ENCODE results near the gene PIK3CD. TPM values are rescaled to one million over a fixed set of nuclear protein-coding genes. Genes with fewer than 3 reads are reported as not detected.
"Not testable (repeated sequence)": the region's sequence is repeated elsewhere in the genome, so short reads cannot be mapped to it uniquely, and the experiment has no call there.

PIK3CD gene
- total RNA-seq, 1 donor from 2014 or later, result 5.0 TPM

DNA sequence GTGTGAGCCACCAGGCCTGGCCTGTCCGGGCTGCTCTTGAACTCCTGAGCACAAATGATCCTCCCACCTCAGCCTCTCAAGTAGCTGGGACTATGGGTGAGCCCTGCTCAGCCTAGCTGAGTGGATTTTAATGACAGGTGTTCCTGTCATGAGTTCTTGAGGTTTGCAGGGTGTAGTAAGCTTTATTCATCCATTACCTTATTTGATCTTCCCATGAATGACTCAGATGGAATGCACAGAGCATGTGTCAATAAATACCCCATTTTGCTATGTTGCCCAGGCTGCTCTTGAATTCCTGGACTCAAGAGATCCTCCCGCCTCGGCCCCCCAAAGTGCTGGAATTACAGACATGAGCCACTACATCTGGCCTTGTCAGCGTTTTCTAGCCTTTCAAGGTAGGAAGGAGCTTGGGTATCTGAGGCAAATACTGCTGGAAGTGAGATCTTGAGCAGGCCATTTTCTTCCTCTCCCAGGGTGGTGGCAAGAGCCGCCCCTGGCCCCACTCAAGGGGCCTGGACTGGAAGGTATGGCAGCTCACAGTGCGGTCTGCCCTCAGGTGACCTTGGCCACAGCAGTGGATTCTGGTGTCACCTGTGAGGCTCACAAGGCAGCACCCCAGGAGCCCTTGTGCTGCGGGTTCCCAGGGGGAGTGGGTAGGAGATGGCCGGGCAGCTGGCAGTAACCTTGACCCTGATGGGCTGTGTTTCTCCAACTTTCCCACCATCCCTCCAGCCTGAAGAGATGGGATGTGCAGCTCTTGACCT is 20.0 kb downstream of the PIK3CD start:
- H3K4me3 ChIP-seq (ENCODE audit: low read depth, low read length), result no peak overlapping the region
- H3K27me3 ChIP-seq (ENCODE audit: control insufficient read depth, insufficient read depth, low read length), result no peaks in the 10 kb centered on the region
- TF ChIP-seq, protein P1, sequence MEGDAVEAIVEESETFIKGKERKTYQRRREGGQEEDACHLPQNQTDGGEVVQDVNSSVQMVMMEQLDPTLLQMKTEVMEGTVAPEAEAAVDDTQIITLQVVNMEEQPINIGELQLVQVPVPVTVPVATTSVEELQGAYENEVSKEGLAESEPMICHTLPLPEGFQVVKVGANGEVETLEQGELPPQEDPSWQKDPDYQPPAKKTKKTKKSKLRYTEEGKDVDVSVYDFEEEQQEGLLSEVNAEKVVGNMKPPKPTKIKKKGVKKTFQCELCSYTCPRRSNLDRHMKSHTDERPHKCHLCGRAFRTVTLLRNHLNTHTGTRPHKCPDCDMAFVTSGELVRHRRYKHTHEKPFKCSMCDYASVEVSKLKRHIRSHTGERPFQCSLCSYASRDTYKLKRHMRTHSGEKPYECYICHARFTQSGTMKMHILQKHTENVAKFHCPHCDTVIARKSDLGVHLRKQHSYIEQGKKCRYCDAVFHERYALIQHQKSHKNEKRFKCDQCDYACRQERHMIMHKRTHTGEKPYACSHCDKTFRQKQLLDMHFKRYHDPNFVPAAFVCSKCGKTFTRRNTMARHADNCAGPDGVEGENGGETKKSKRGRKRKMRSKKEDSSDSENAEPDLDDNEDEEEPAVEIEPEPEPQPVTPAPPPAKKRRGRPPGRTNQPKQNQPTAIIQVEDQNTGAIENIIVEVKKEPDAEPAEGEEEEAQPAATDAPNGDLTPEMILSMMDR (IDR thresholded peaks at IDR 0.05; ENCODE audit: insufficient read depth, low read length, severe bottlenecking), result no peak
- no peaks in the 10 kb centered on the region for H3K36me3 ChIP-seq (ENCODE audit: control insufficient read depth, insufficient read depth, low read length)
- DNase-seq (ENCODE audit: low read depth) (peak; percentile 96), FAIRE-seq (peak; percentile 72)

GRCh38 chr1:9672444-9672843 is 20.9 kb downstream of the PIK3CD start:
- no peak overlapping the region for H3K4me3 ChIP-seq (ENCODE audit: low read depth, low read length)
- TF ChIP-seq, protein P1 (IDR thresholded peaks at IDR 0.05; ENCODE audit: insufficient read depth, low read length, severe bottlenecking), result no peak
- H3K27me3 ChIP-seq (ENCODE audit: control insufficient read depth, insufficient read depth, low read length), result no peaks in the 10 kb centered on the region
- FAIRE-seq (no peak), DNase-seq (ENCODE audit: low read depth) (no peak)
- no peaks in the 10 kb centered on the region for H3K36me3 ChIP-seq (ENCODE audit: control insufficient read depth, insufficient read depth, low read length)

DNA sequence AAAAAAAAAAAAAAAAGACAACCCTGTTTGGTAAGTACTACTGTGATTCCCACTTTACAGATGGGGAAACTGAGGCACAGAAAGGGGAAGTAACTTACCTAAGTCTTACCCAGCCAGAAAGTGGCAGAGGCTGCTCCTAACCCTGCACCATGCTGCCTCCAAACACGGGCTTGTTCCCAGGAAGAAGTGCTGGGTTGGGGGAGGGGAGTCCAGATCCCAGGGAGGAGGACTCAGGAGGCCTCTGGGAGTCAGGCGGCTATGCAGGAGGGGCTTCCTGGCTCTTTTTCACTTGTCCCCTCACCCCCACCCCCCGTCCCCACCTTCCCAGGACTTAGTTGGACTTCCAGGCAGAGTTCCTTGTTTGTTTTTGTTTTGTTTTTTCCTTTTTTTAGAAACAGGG is 23.9 kb downstream of the PIK3CD start:
- no peaks in the 10 kb centered on the region for H3K27me3 ChIP-seq (ENCODE audit: control insufficient read depth, insufficient read depth, low read length)
- TF ChIP-seq, protein P1 (IDR thresholded peaks at IDR 0.05; ENCODE audit: insufficient read depth, low read length, severe bottlenecking), result no peak
- FAIRE-seq (no peak), DNase-seq (ENCODE audit: low read depth) (no peak)
- no peaks in the 10 kb centered on the region for H3K36me3 ChIP-seq (ENCODE audit: control insufficient read depth, insufficient read depth, low read length)
- no peak overlapping the region for H3K4me3 ChIP-seq (ENCODE audit: low read depth, low read length)

- H3K4me3 ChIP-seq (ENCODE audit: low read depth, low read length); H3K36me3 ChIP-seq (ENCODE audit: control insufficient read depth, insufficient read depth, low read length); FAIRE-seq; DNase-seq (ENCODE audit: low read depth); H3K27me3 ChIP-seq (ENCODE audit: control insufficient read depth, insufficient read depth, low read length): not testable (repeated sequence)
Observed at GRCh38 chr1:9676128-9676527, 24.6 kb downstream of the PIK3CD start.

GRCh38 chr1:9676815-9677393 is 25.4 kb downstream of the PIK3CD start:
- H3K4me3 ChIP-seq (ENCODE audit: low read depth, low read length), result no peak overlapping the region
- H3K27me3 ChIP-seq (ENCODE audit: control insufficient read depth, insufficient read depth, low read length), result no peaks in the 10 kb centered on the region
- no peaks in the 10 kb centered on the region for H3K36me3 ChIP-seq (ENCODE audit: control insufficient read depth, insufficient read depth, low read length)
- TF ChIP-seq, protein P1 (IDR thresholded peaks at IDR 0.05; ENCODE audit: insufficient read depth, low read length, severe bottlenecking), result no peak
- DNase-seq (ENCODE audit: low read depth) (no peak), FAIRE-seq (no peak)

DNA sequence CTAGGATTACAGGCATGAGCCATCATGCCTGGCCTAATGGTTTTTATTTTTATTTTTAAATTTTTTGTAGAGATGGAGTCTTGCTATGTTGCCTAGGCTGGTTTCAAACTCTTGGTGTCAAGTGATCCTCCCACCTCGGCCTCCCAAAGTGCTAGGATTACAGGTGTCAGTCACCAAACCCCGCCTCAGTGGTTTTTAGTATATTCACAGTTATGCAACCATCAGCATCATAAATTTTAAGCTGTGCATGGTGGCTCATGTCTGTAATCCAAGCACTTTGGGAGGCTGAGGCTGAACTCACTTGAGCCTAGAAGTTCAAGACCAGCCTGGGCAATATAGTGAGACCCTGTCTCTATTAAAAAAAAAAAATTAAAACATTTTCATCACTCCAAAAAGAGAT is 28.6 kb downstream of the PIK3CD start:
- TF ChIP-seq, protein P1 (IDR thresholded peaks at IDR 0.05; ENCODE audit: insufficient read depth, low read length, severe bottlenecking), result no peak
- DNase-seq (ENCODE audit: low read depth) (no peak), FAIRE-seq (no peak)
- H3K27me3 ChIP-seq (ENCODE audit: control insufficient read depth, insufficient read depth, low read length), result no peaks in the 10 kb centered on the region
- no peak overlapping the region for H3K4me3 ChIP-seq (ENCODE audit: low read depth, low read length)
- no peaks in the 10 kb centered on the region for H3K36me3 ChIP-seq (ENCODE audit: control insufficient read depth, insufficient read depth, low read length)

All from bronchial epithelial cell (primary cell).